IPS-15b (cell line): ENCODE results near the gene APLP2.
"Not testable (repeated sequence)": the region's sequence is repeated elsewhere in the genome, so short reads cannot be mapped to it uniquely, and the experiment has no call there.

Experiments used
- H3K27me3 ChIP-seq: one replicate; pipeline ENCODE4 v1.6.1; 2013; ENCODE audit warnings: low read length; ENCODE audit not compliant: control insufficient read depth, insufficient read depth
- H3K36me3 ChIP-seq: one replicate; pipeline ENCODE4 v1.6.1; 2013; ENCODE audit warnings: low read length; ENCODE audit not compliant: control insufficient read depth, insufficient read depth
- H3K4me1 ChIP-seq: one replicate; pipeline ENCODE4 v1.6.1; 2013; ENCODE audit warnings: mild to moderate bottlenecking, low read length; ENCODE audit not compliant: control insufficient read depth, insufficient read depth
- H3K4me3 ChIP-seq: one replicate; pipeline ENCODE4 v1.5.1; 2013; ENCODE audit warnings: low read depth, low read length
- H3K9ac ChIP-seq: one replicate; pipeline ENCODE4 v1.6.1; 2013; ENCODE audit warnings: low read depth, mild to moderate bottlenecking, low read length
- H3K9me3 ChIP-seq: one replicate; pipeline ENCODE4 v1.6.1; 2013; ENCODE audit warnings: mild to moderate bottlenecking, low read length; ENCODE audit not compliant: control insufficient read depth, insufficient read depth

APLP2 gene

GRCh38 chr11:130095326-130095725 lies 25.6 kb downstream of the APLP2 start:
- Histone ChIP-seq H3K36me3 (no peaks in the 10 kb centered on the region), H3K4me1 (no peaks in the 10 kb centered on the region), H3K9me3 (no peaks in the 10 kb centered on the region), H3K4me3 (no peak overlapping the region), H3K9ac (no peak overlapping the region), H3K27me3 (no peaks in the 10 kb centered on the region)

- no peaks in the 10 kb centered on the region for H3K4me1 ChIP-seq
- no peak overlapping the region for H3K9ac ChIP-seq
- no peaks in the 10 kb centered on the region for H3K27me3 ChIP-seq
- H3K9me3 ChIP-seq = no peaks in the 10 kb centered on the region
- H3K36me3 ChIP-seq = no peaks in the 10 kb centered on the region
- H3K4me3 ChIP-seq = no peak overlapping the region
Measured at GRCh38 chr11:130096042-130096441, 26.3 kb downstream of the APLP2 start.

GRCh38 chr11:130096823-130097222 lies 27.1 kb downstream of the APLP2 start:
- Histone ChIP-seq H3K9ac (no peak overlapping the region), H3K4me1 (no peaks in the 10 kb centered on the region), H3K9me3 (no peaks in the 10 kb centered on the region), H3K4me3 (no peak overlapping the region), H3K27me3 (no peaks in the 10 kb centered on the region), H3K36me3 (no peaks in the 10 kb centered on the region)

- Histone ChIP-seq H3K4me1 (no peaks in the 10 kb centered on the region), H3K27me3 (no peaks in the 10 kb centered on the region), H3K36me3 (no peaks in the 10 kb centered on the region), H3K9me3 (no peaks in the 10 kb centered on the region), H3K9ac (no peak overlapping the region), H3K4me3 (no peak overlapping the region)
Measured at GRCh38 chr11:130097285-130097684, 27.6 kb downstream of the APLP2 start.

GRCh38 chr11:130099356-130099755 lies 29.7 kb downstream of the APLP2 start:
- Histone ChIP-seq H3K4me1 (no peaks in the 10 kb centered on the region), H3K9ac (no peak overlapping the region), H3K27me3 (no peaks in the 10 kb centered on the region), H3K36me3 (no peaks in the 10 kb centered on the region), H3K4me3 (no peak overlapping the region), H3K9me3 (no peaks in the 10 kb centered on the region)

GRCh38 chr11:130100381-130101095 lies 30.8 kb downstream of the APLP2 start:
- H3K9me3 ChIP-seq = no peaks in the 10 kb centered on the region
- H3K4me1 ChIP-seq = no peaks in the 10 kb centered on the region
- H3K9ac ChIP-seq = no peak overlapping the region
- H3K27me3 ChIP-seq = no peaks in the 10 kb centered on the region
- no peak overlapping the region for H3K4me3 ChIP-seq
- H3K36me3 ChIP-seq = no peaks in the 10 kb centered on the region

GRCh38 chr11:130101661-130102060 lies 32.0 kb downstream of the APLP2 start:
- Histone ChIP-seq H3K9me3 (no peaks in the 10 kb centered on the region), H3K4me3 (no peak overlapping the region), H3K4me1 (no peaks in the 10 kb centered on the region), H3K36me3 (no peaks in the 10 kb centered on the region), H3K27me3 (no peaks in the 10 kb centered on the region), H3K9ac (no peak overlapping the region)

- Histone ChIP-seq H3K9ac (no peak overlapping the region), H3K9me3 (no peaks in the 10 kb centered on the region), H3K4me3 (no peak overlapping the region), H3K4me1 (no peaks in the 10 kb centered on the region), H3K36me3 (no peaks in the 10 kb centered on the region), H3K27me3 (no peaks in the 10 kb centered on the region)
Measured at GRCh38 chr11:130102301-130103249, 32.9 kb downstream of the APLP2 start.

GRCh38 chr11:130103296-130103814 lies 33.7 kb downstream of the APLP2 start:
- H3K9me3 ChIP-seq = no peaks in the 10 kb centered on the region
- no peak overlapping the region for H3K9ac ChIP-seq
- no peak overlapping the region for H3K4me3 ChIP-seq
- H3K4me1 ChIP-seq = no peaks in the 10 kb centered on the region
- H3K27me3 ChIP-seq = no peaks in the 10 kb centered on the region
- H3K36me3 ChIP-seq = no peaks in the 10 kb centered on the region

- Histone ChIP-seq H3K27me3 (no peaks in the 10 kb centered on the region), H3K4me3 (no peak overlapping the region), H3K9ac (no peak overlapping the region), H3K4me1 (peaks cover 5% of the 10 kb centered on the region), H3K9me3 (no peaks in the 10 kb centered on the region), H3K36me3 (peaks cover 13% of the 10 kb centered on the region)
Measured at GRCh38 chr11:130106381-130106780, 36.7 kb downstream of the APLP2 start.

GRCh38 chr11:130108671-130109070 lies 39.0 kb downstream of the APLP2 start:
- H3K4me1 ChIP-seq = not testable (repeated sequence)

More at GRCh38 chr11:130108671-130109070, 39.0 kb downstream of the APLP2 start:
- peaks cover 13% of the 10 kb centered on the region for H3K36me3 ChIP-seq
- H3K9me3 ChIP-seq, H3K9ac ChIP-seq, H3K27me3 ChIP-seq, H3K4me3 ChIP-seq: not testable (repeated sequence)
